Measurements from ENCODE around the gene PHACTR3. TPM values are rescaled to one million over a fixed set of nuclear protein-coding genes. Genes with fewer than 3 reads are reported as not detected.

PHACTR3 gene
- total and polyA plus RNA-seq, 2 donors (not counting 3 experiments of a cell fraction or from before 2014, with no cell fraction given): not detected

GRCh38 chr20:59749301-59749700 lies 145.0 kb downstream of the PHACTR3 start:
- Histone ChIP-seq H3K27me3 (ENCODE audit: control insufficient read depth in 2 of 2, insufficient read depth in 2 of 2, low read length in 2 of 2) (no peaks in the 10 kb centered on the region), H2AFZ (ENCODE audit: low read depth, low read length) (no peak overlapping the region), H3K4me3 (replicated peaks in 1 of 3; ENCODE audit: insufficient read depth in 1 of 3, low read depth in 1 of 3, low read length in 3 of 3) (no peak overlapping the region), H3K27ac (ENCODE audit: insufficient read depth, low read depth, low read length) (no peak overlapping the region), H4K20me1 (replicated peaks; ENCODE audit: control insufficient read depth, extremely low read depth, insufficient read depth, low read length) (no peaks in the 10 kb centered on the region), H3K36me3 (ENCODE audit: control insufficient read depth in 2 of 2, extremely low read depth in 1 of 2, insufficient read depth in 2 of 2, low read length in 2 of 2) (no peaks in the 10 kb centered on the region), H3K4me1 (ENCODE audit: control insufficient read depth, extremely low read depth, insufficient read depth, low read length) (no peaks in the 10 kb centered on the region), H3K79me2 (ENCODE audit: control insufficient read depth, insufficient read depth, low read length) (no peaks in the 10 kb centered on the region), H3K9me3 (replicated peaks; ENCODE audit: control insufficient read depth, insufficient read depth, low read length) (no peaks in the 10 kb centered on the region), H3K4me2 (ENCODE audit: insufficient read depth, low read length) (no peak overlapping the region), H3K9ac (replicated peaks; ENCODE audit: extremely low read depth, insufficient read depth, low read length) (no peak overlapping the region), H3K9me1 (replicated peaks; ENCODE audit: control insufficient read depth, extremely low read depth, insufficient read depth, low read length) (no peaks in the 10 kb centered on the region)
- intact Hi-C loops (cut with micrococcal nuclease) (no loop called here), dilution Hi-C loops (cut with MboI; ENCODE audit: extremely low pct_ligation_motif_present, low sequenced_read_pairs) (no loop called here)
- CTCF ChIA-PET: interaction anchor here (1.3 kb wide), 1 partner anchor 10 kb away, joined by 3 read pairs; no protein-coding TSS in a partner anchor
- FAIRE-seq (no peak), DNase-seq (ENCODE audit: low read depth, low spot score) (no peak)
- no peak for TF ChIP-seq MAX (IDR thresholded peaks at IDR 0.05; ENCODE audit: insufficient read depth, insufficient read length)
- TF ChIP-seq MYC (IDR thresholded peaks at IDR 0.05; ENCODE audit: low read depth, low read length): no peak
- no peak for TF ChIP-seq JUN (IDR thresholded peaks at IDR 0.05; ENCODE audit: borderline replicate concordance, insufficient read depth, insufficient read length, low read depth)
- no peak for TF ChIP-seq POLR2AphosphoS5 (IDR thresholded peaks at IDR 0.05; ENCODE audit: insufficient read depth, low read depth, low read length)
- TF ChIP-seq CTCF (IDR thresholded peaks at IDR 0.05; ENCODE audit: extremely low read depth in 1 of 2, insufficient read depth in 1 of 2, low read depth in 1 of 2, low read length in 2 of 2): no peak
- no peak for TF ChIP-seq GATA2 (IDR thresholded peaks at IDR 0.05; ENCODE audit: insufficient read depth, insufficient read length, low read depth, low read length)
- TF ChIP-seq POLR2A (IDR thresholded peaks at IDR 0.05; ENCODE audit: low read depth, low read length): no peak
- POLR2A ChIA-PET: no interaction called here
- no TSS peak for BruUV-seq (replicated peaks)
